HG03354 (cell line): ENCODE measurements around the gene NDUFB10.

Experiments used
- ATAC-seq: cut with Tn5 transposase; IDR thresholded peaks from one replicate; pipeline ENCODE4 v1.9.1; 2021; ENCODE audit warnings: mild to moderate bottlenecking; ENCODE audit not compliant: unreplicated experiment, poor library complexity, severe bottlenecking

NDUFB10 gene

DNA sequence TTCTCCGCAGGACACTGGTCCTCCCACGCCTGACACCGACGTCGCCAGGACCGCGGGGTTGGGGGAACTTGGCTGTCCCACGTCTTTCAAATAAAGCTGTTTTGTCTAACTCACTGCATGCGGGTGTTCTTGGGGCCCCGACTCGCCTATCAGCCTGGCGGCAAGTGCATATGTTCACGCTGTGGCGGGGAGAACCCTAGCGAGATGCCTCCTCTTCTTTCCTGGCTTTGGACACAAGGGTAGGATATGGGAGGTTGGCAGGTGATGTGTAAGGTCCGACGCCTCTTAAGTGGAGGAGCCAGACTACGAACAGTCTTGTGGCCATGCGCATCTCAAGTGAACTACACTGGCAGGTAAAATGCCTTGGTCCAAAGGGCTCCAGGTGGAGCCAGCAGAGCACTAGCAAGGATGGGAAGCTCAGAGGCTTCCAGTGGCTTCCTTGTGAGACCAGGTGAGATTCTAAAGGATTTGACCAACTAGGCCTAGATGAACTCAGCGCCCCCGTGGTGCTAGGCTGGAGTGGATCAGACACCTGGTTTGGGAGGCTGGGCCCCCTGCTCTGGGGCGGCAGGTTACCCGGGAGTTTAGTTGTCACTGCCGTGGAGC is 6.2 kb downstream of the NDUFB10 start:
- ATAC-seq = no peak

DNA sequence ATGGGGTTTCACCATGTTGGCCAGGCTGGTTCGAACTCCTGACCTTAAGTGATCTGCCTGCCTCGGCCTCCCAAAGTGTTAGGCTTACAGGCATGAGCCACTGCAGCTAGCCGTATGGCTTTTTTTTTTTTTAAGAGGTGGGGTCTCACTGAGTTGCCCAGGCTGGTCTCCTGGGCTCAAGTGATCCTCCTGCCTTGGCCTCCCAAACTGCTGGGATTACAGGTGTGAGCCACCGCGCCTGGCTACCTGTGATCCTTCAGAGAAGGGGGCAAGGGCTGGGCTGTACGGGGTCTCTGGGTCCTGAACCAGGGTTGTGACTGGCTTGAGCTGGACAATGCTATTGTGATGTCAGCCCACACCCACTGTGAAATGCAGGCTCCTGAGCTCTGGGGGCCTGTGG is 7.1 kb downstream of the NDUFB10 start, which contains the start of gene RNF151:
Gene RNF151, plus strand, starts transcription at position 397 of the 400 bp plus-strand sequence. CDS start 26 bp downstream, outside the sequence.
- no peak for ATAC-seq

DNA sequence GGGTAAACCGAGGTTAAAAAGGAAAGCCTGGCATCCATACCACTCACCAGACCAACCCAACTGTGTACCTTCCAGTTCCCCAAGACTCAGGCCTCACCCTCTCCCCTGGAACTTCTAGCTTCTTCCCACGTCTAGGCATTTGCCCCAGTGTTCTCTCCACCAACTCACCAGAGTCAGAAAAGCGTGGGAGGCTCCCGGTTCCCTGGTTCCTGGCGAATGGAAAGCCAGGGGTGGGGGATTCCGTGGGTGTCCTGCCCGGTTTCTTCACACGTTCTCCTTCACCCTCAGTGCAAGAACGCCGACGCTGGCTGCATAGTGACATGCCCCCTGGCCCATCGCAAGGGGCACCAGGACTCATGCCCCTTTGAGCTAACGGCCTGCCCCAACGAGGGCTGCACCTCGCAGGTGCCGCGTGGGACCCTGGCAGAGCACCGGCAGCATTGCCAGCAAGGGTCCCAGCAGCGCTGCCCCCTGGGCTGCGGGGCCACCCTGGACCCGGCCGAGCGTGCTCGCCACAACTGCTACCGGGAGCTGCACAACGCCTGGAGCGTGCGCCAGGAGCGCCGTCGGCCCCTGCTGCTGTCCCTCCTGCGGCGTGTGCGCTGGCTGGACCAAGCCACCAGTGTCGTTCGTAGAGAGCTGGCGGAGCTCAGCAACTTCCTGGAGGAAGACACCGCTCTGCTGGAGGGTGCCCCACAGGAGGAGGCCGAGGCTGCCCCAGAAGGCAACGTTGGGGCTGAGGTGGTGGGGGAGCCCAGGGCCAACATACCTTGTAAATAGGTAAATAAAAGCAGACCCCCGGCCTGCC is 9.0 kb downstream of the NDUFB10 start:
- ATAC-seq = no peak

DNA sequence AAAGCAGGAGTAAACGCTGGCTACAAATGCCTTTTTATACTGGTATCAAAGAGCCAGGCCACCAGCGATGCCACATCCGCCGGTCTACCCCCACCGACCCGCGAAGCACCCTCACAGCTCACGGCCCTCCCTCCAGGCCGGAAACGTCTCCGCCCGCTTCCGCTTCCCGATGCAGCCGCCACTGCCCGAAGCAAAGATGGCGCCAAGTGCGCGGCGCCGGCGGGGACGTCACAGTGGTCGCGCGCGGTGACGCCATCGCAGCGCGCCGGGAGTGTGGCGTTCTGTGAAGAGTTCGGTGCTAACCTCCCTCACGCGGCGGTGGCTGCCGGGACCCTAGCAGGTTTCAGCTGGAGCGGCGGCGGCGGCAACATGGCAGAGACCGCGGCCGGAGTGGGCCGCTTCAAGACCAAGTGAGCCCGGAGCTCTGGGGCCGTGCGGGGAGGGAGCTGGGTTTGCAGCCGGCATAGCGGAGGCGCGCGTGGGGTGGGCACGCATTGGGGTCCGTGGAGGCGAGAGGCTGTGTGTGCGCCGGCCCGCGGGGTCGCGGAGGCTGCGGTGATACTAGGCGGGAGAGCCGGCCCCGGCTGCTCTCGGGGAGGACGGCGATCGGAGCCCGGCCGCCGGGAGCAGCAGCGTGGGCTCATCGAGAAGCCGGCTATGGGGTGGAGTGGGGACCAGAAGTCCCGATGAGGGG is 12.6 kb downstream of the NDUFB10 start, which contains the start of gene TBL3:
Gene TBL3, plus strand, starts transcription at position 258 of the 694 bp plus-strand sequence. Its CDS starts 112 bp downstream, at position 370.
- ATAC-seq = peak; percentile 82

- peak; percentile 17 for ATAC-seq
Measured at GRCh38 chr16:1972490-1972877, 13.1 kb downstream of the NDUFB10 start.

DNA sequence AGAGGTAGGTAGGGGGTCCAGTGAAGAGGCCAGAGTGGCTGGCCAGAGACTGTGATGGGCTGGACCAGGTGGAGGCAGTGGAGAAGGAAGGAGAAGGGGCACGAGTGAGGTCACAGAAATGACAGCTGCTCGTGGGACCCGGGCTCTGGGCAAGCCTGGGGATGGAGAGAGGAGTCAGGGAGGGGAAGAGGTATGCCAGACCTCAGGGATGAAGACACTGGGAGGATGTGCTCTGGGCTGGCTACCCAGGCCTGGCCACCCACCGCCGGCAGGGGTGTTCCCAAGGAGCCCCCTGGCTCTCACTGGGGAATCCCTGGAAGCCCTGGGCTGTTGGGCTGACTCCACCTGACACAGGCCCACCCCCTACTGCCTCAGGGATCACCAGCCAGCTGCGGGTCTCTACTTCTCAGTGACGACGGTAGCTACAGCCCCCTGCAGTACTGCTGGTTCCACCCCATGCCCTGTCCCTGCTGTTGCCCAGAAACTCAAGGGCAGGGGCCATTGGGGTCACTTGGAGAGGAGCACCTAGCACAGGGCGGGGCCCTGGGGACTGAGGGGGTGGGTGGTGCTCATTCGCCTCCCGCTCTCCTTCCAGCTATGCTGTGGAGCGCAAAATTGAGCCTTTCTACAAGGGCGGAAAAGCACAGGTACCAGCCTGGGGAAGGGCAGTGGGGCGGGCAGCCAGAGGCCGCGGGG is 14.3 kb downstream of the NDUFB10 start:
- ATAC-seq = no peak

GRCh38 chr16:1974157-1975070 is 15.1 kb downstream of the NDUFB10 start:
- no peak for ATAC-seq

DNA sequence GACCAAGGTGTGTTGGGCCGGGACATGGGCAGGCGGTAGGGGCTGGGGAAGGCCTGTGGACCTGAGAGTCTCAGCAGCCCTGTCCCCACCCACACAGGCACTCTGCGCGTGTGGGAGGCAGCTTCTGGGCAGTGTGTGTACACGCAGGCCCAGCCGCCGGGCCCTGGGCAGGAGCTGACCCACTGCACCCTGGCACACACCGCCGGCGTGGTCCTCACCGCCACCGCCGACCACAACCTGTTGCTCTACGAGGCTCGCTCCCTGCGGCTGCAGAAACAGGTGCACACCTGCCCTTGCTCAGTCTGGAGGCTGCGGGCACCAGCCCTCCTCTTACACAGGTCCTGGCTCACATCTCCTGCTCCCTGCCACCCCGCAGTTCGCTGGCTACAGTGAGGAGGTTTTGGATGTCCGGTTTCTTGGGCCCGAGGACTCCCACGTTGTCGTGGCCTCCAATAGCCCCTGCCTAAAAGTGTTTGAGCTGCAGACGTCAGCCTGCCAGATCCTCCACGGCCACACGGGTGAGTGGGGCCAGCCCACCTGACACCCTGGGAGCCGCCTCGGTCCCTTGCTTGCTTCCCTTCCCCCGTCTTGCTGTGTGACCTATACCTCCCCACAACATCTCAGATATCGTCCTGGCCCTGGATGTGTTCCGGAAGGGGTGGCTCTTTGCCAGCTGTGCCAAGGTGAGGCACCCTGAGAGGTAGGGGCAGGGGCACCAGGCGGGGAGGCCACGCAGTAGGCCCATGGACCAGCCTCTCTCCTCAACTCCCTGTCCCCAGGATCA is 16.3 kb downstream of the NDUFB10 start:
- no peak for ATAC-seq

- no peak for ATAC-seq
Measured at GRCh38 chr16:1976216-1976520, 16.8 kb downstream of the NDUFB10 start.

GRCh38 chr16:1976951-1977874 is 17.9 kb downstream of the NDUFB10 start:
- ATAC-seq = no peak

DNA sequence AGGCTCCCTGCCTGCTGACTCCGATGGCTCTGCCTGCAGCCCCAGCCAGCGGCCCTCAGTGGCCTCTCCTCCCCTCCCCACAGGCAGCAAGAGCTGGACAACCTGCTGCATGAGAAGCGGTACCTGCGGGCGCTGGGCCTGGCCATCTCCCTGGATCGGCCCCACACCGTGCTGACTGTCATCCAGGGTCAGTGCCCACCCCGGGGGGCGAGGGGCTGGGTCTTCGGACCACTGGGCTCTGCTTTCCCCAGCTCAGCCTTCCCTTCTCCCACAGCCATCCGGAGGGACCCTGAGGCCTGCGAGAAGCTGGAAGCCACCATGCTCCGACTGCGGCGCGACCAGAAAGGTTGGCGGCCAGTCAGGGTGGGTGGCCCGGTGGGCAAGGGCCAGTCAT is 18.5 kb downstream of the NDUFB10 start:
- ATAC-seq = no peak

GRCh38 chr16:1978476-1979120 is 19.3 kb downstream of the NDUFB10 start:
- no peak for ATAC-seq

DNA sequence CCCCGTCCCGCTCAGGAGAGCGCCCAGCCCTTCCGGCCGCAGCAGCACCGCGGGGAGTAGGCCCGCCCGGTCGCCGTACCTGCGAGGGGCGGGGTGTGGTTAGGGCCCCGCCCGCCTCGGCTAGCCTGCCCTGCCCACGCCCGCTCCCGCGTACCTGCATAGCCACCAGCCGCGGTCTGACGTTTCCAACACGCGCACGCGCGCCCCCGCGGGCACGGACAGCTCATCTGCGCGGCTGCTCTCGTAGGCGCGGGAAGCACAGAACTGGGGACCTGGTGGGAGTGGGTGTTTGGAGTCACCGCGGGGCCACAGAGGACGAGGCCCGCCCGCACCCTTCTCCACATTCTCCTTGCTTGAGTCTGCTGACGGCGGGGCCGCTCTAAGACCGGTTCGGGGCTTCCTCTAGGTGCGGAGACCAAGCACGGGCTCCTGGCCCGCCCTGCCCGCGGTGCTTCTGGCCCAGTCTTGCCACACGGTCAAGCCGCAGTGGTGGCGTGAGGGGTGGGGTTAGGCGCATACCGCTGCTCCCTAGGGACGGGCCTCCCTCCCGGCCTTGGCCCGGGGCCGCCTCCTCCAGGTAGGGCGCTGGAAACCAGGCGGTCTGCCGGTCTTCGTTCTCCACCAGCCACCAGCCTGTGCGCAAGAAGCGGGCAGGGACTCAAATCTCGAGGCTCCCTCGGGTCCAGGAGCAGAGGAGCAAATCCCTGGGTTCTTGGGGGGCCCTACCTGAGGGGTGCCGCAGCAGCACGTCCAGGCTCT is 20.1 kb downstream of the NDUFB10 start:
- ATAC-seq = no peak

- no peak for ATAC-seq
Measured at GRCh38 chr16:1980030-1980769, 20.9 kb downstream of the NDUFB10 start.

DNA sequence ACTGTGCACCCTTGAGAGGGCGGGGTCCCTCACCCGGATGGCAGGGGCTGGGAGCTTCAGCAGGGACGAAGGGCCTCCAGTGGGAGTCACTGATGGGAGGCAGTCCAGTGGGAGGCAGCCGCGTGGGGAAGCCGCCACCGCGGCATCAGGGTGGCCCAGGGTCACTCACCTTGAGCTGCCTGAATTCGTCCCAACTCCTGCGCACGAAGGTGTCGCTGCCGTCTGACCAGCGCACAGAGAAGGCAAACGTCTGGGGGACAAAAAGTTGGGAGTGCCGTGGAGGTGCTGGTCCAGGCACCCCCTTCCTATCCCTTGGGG is 21.4 kb downstream of the NDUFB10 start:
- ATAC-seq = no peak

GRCh38 chr16:1981398-1981836 is 22.1 kb downstream of the NDUFB10 start, which contains the start of gene NOXO1:
TSS of gene NOXO1 (minus strand) at chr16:1981469. CDS start at chr16:1981179, 290 bp downstream.
- ATAC-seq = no peak
